ENCODE measurements around the gene APP.

GRCh38 chr21:26168371-26168770, 2.2 kb downstream of the APP start:
- TF ChIP-seq CTCF (IDR thresholded peaks at IDR 0.05; ENCODE audit: insufficient read depth, low read length) (no peak), POLR2AphosphoS5 (IDR thresholded peaks at IDR 0.05; ENCODE audit: low read depth) (no peak), GABPA (IDR thresholded peaks at IDR 0.05; ENCODE audit: low read depth) (no peak)
